Brain microvascular endothelial cell (primary cell): ENCODE data around the gene HLA-DOB.
A peak's percentile ranks its signal among the peaks of the same experiment; 100 is the strongest.

ENCODE experiments used
- DNase-seq: peaks from one replicate; pipeline ENCODE4 v3.0.0-alpha.2; 2020
- H3K27ac ChIP-seq: fragments of 250-450 bp; sonication (Bioruptor Pico); 2 replicates; pipeline ENCODE4 v1.5.1; 2020; ENCODE audit warnings: mild to moderate bottlenecking, moderate library complexity
- H3K27me3 ChIP-seq: fragments of 250-450 bp; sonication (Bioruptor Pico); replicated peaks from 2 replicates; pipeline ENCODE4 v1.5.1; 2020; ENCODE audit warnings: mild to moderate bottlenecking
- H3K36me3 ChIP-seq: fragments of 250-450 bp; sonication (Bioruptor Pico); replicated peaks from 2 replicates; pipeline ENCODE4 v1.5.1; 2020; ENCODE audit warnings: mild to moderate bottlenecking
- H3K4me3 ChIP-seq: 2 replicates; pipeline ENCODE4 v1.5.1; 2011; ENCODE audit warnings: low read depth, mild to moderate bottlenecking, control low read depth, low read length, moderate library complexity
- CTCF ChIP-seq: IDR thresholded peaks from 2 replicates; pipeline ENCODE4 v1.5.1; 2011; ENCODE audit warnings: low read depth, mild to moderate bottlenecking, moderate library complexity, low read length, control low read depth, inconsistent platforms; ENCODE audit errors: missing control alignments
- in situ Hi-C: cut with HindIII; loops from 2 replicates; pipeline ENCODE4 v1.10.0; 2017; ENCODE audit warnings: low sequenced_read_pairs, low pct_ligation_motif_present

HLA-DOB gene

GRCh38 chr6:32799740-32800139 is 17.1 kb downstream of the HLA-DOB start:
- in situ Hi-C loops: no loop called here
- Histone ChIP-seq H3K4me3 (no peak overlapping the region), H3K27ac (no peak overlapping the region), H3K27me3 (peaks cover 16% of the 10 kb centered on the region), H3K36me3 (no peaks in the 10 kb centered on the region)
- no peak for TF ChIP-seq CTCF
- DNase-seq: no peak

- Histone ChIP-seq H3K27ac (no peak overlapping the region), H3K4me3 (no peak overlapping the region), H3K36me3 (no peaks in the 10 kb centered on the region), H3K27me3 (peaks cover 16% of the 10 kb centered on the region)
- DNase-seq: no peak
- TF ChIP-seq CTCF: no peak
- in situ Hi-C loops: no loop called here
Observed at GRCh38 chr6:32799168-32799567, 17.6 kb downstream of the HLA-DOB start.

GRCh38 chr6:32796848-32797776 is 19.7 kb downstream of the HLA-DOB start:
- peak overlapping the region; percentile 10 for H3K4me3 ChIP-seq
- TF ChIP-seq CTCF: peak; percentile 84
- H3K27me3 ChIP-seq: peaks cover 9% of the 10 kb centered on the region
- in situ Hi-C loops: no loop called here
- H3K27ac ChIP-seq: no peak overlapping the region
- DNase-seq: peak; percentile 47
- H3K36me3 ChIP-seq: no peaks in the 10 kb centered on the region

- in situ Hi-C loops: no loop called here
- TF ChIP-seq CTCF: no peak
- Histone ChIP-seq H3K36me3 (no peaks in the 10 kb centered on the region), H3K4me3 (no peak overlapping the region), H3K27ac (no peak overlapping the region), H3K27me3 (peaks cover 10% of the 10 kb centered on the region)
- DNase-seq: no peak
Observed at GRCh38 chr6:32794510-32794909, 22.3 kb downstream of the HLA-DOB start.

GRCh38 chr6:32792901-32793435 is 23.8 kb downstream of the HLA-DOB start:
- Histone ChIP-seq H3K27ac (no peak overlapping the region), H3K4me3 (no peak overlapping the region), H3K36me3 (no peaks in the 10 kb centered on the region), H3K27me3 (peaks cover 10% of the 10 kb centered on the region)
- in situ Hi-C loops: no loop called here
- DNase-seq: no peak
- no peak for TF ChIP-seq CTCF
